GM10266 (cell line): Measurements from ENCODE around the gene CDH13.

Source experiments
- DNase-seq: peaks from one replicate; pipeline ENCODE4 v3.0.0; 2012; ENCODE audit errors: extremely low spot score
- CTCF ChIP-seq: IDR thresholded peaks from 2 replicates; pipeline ENCODE4 v1.5.1; 2012; ENCODE audit warnings: mild to moderate bottlenecking, low read depth; ENCODE audit not compliant: control insufficient read depth, insufficient read depth; ENCODE audit errors: missing control alignments

Gene CDH13

GRCh38 chr16:82695806-82696205 is 69.0 kb downstream of the CDH13 start:
- no peak for TF ChIP-seq CTCF
- DNase-seq = no peak

- no peak for TF ChIP-seq CTCF
- no peak for DNase-seq
Observed at GRCh38 chr16:82699260-82699659, 72.5 kb downstream of the CDH13 start.

GRCh38 chr16:82699711-82700495 is 73.1 kb downstream of the CDH13 start:
- no peak for DNase-seq
- no peak for TF ChIP-seq CTCF

- no peak for DNase-seq
- TF ChIP-seq CTCF = no peak
Observed at GRCh38 chr16:82700541-82701235, 73.9 kb downstream of the CDH13 start.

- DNase-seq = no peak
- no peak for TF ChIP-seq CTCF
Observed at GRCh38 chr16:82701442-82701955, 74.7 kb downstream of the CDH13 start.

GRCh38 chr16:82703161-82703560 is 76.4 kb downstream of the CDH13 start:
- no peak for DNase-seq
- no peak for TF ChIP-seq CTCF

GRCh38 chr16:82703871-82704768 is 77.4 kb downstream of the CDH13 start:
- no peak for DNase-seq
- TF ChIP-seq CTCF = no peak
